ENCODE results near the gene ADAMTS5.

DNA sequence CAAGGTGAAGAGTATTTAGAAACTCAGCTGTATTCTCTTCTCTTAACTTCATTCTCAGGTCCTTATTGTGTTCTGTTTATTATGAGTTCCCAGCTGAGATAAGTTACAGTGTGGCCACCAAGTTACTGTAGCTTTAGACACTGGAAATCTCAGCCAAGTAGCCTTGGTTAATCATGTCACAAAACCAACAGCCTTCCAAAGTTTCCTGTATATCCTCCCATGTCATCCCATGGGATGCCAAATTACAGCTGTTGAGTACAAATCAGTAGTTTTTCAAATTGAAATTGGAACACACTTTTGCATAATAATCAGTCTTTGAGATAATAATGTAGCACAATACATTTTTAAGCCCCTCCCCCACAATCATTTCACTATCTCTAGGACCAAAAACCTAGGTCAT, 10.7 kb downstream of the ADAMTS5 start:
- TF ChIP-seq, protein P1, sequence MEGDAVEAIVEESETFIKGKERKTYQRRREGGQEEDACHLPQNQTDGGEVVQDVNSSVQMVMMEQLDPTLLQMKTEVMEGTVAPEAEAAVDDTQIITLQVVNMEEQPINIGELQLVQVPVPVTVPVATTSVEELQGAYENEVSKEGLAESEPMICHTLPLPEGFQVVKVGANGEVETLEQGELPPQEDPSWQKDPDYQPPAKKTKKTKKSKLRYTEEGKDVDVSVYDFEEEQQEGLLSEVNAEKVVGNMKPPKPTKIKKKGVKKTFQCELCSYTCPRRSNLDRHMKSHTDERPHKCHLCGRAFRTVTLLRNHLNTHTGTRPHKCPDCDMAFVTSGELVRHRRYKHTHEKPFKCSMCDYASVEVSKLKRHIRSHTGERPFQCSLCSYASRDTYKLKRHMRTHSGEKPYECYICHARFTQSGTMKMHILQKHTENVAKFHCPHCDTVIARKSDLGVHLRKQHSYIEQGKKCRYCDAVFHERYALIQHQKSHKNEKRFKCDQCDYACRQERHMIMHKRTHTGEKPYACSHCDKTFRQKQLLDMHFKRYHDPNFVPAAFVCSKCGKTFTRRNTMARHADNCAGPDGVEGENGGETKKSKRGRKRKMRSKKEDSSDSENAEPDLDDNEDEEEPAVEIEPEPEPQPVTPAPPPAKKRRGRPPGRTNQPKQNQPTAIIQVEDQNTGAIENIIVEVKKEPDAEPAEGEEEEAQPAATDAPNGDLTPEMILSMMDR (IDR thresholded peaks at IDR 0.05; ENCODE audit: insufficient read depth, low read length, poor library complexity, severe bottlenecking), result no peak
- no peak for TF ChIP-seq EZH2phosphoT487 (conservative IDR thresholded peaks at IDR 0.05; ENCODE audit: low read length)
